Muscle of arm (tissue), 12 donors: ENCODE results near the gene HSCB. TPM values are rescaled to one million over a fixed set of nuclear protein-coding genes. Genes with fewer than 3 reads are reported as not detected.
"Not testable (repeated sequence)": the region's sequence is repeated elsewhere in the genome, so short reads cannot be mapped to it uniquely, and the experiment has no call there.

ENCODE experiments used
- DNase-seq: peaks from one replicate; pipeline ENCODE4 v3.0.0-alpha.2; 2013
- polyA plus RNA-seq, 12 donors: library from polyadenylated mRNA; unstranded; fragments of 120-200 nt; gene quantifications; one replicate each; pipeline ENCODE4 v1.2.1, GENCODE V29; 2013; ENCODE audit not compliant: insufficient read length in 12 of 12

The HSCB gene
- polyA plus RNA-seq, 12 donors = 14.7 to 24.0 (median 20.0) TPM; not detected in 1

- no peak for DNase-seq
These were observed 42.2 kb downstream of the HSCB start for GRCh38 chr22:28783786-28784671.

- no peak for DNase-seq
These were observed 46.8 kb downstream of the HSCB start for GRCh38 chr22:28788601-28789000.

- DNase-seq = no peak
These were observed 49.3 kb downstream of the HSCB start for GRCh38 chr22:28791124-28791523.

- no peak for DNase-seq
These were observed 50.1 kb downstream of the HSCB start for GRCh38 chr22:28791841-28792490.

- no peak for DNase-seq
These were observed 50.9 kb downstream of the HSCB start for GRCh38 chr22:28792491-28793383.

GRCh38 chr22:28793976-28794584 is 52.2 kb downstream of the HSCB start:
- no peak for DNase-seq

GRCh38 chr22:28795071-28795693 is 53.3 kb downstream of the HSCB start:
- DNase-seq = no peak

GRCh38 chr22:28795932-28796856 is 54.4 kb downstream of the HSCB start:
- DNase-seq = no peak

- DNase-seq = peak; percentile 70
These were observed 57.2 kb downstream of the HSCB start for GRCh38 chr22:28798810-28799605.

GRCh38 chr22:28799606-28800307 is 57.9 kb downstream of the HSCB start:
- peak; percentile 71 for DNase-seq

GRCh38 chr22:28800308-28801041 is 58.6 kb downstream of the HSCB start, which contains the start of gene XBP1:
Gene XBP1, minus strand, starts transcription at chr22:28800569.
- peak; percentile 97 for DNase-seq

- no peak for DNase-seq
These were observed 60.2 kb downstream of the HSCB start for GRCh38 chr22:28801845-28802594.

- no peak for DNase-seq
These were observed 60.8 kb downstream of the HSCB start for GRCh38 chr22:28802595-28803123.

GRCh38 chr22:28805426-28805825 is 63.6 kb downstream of the HSCB start:
- DNase-seq = not testable (repeated sequence)
